Astrocyte (in vitro differentiated cells and primary cell): Measurements from ENCODE around the gene KCNQ1. TPM values are rescaled to one million over a fixed set of nuclear protein-coding genes. Genes with fewer than 3 reads are reported as not detected.

Experiments
- DNase-seq: peaks from one replicate; pipeline ENCODE4 v3.0.0-alpha.2; 2010; ENCODE audit warnings: low read depth
- FAIRE-seq: peaks from 2 replicates; lab custom pipeline; 2011; peaks lifted over from hg19 to GRCh38; lab: Jason Lieb, UNC
- H2AFZ ChIP-seq: 2 replicates; pipeline ENCODE4 v1.6.0; 2012; ENCODE audit warnings: low read depth, low read length, inconsistent platforms
- H3K27ac ChIP-seq: 2 replicates; pipeline ENCODE4 v1.5.1; 2011; ENCODE audit warnings: low read depth, low read length, inconsistent platforms
- H3K27me3 ChIP-seq: 2 replicates; pipeline ENCODE4 v1.6.0; 2011; ENCODE audit warnings: low read length, inconsistent platforms; ENCODE audit not compliant: insufficient read depth
- H3K36me3 ChIP-seq: 2 replicates; pipeline ENCODE4 v1.5.1; 2011; ENCODE audit warnings: low read length, inconsistent platforms; ENCODE audit not compliant: insufficient read depth
- H3K4me1 ChIP-seq: 2 replicates; pipeline ENCODE4 v1.5.1; 2011; ENCODE audit warnings: low read length, inconsistent platforms; ENCODE audit not compliant: insufficient read depth
- H3K4me2 ChIP-seq: 2 replicates; pipeline ENCODE4 v1.6.0; 2012; ENCODE audit warnings: low read length, inconsistent platforms
- H3K4me3 ChIP-seq: 2 replicates; pipeline ENCODE4 v1.5.1; 2011; ENCODE audit warnings: low read depth, mild to moderate bottlenecking, low read length, inconsistent platforms; ENCODE audit not compliant: insufficient read depth
- H3K79me2 ChIP-seq: 2 replicates; pipeline ENCODE4 v1.6.0; 2012; ENCODE audit warnings: mild to moderate bottlenecking, low read length, inconsistent platforms; ENCODE audit not compliant: insufficient read depth
- H3K9ac ChIP-seq: 2 replicates; pipeline ENCODE4 v1.6.0; 2012; ENCODE audit warnings: mild to moderate bottlenecking, low read length, inconsistent platforms
- H3K9me3 ChIP-seq: 2 replicates; pipeline ENCODE4 v1.5.1; 2012; ENCODE audit warnings: low read depth, mild to moderate bottlenecking, low read length, inconsistent platforms; ENCODE audit not compliant: insufficient read depth
- H4K20me1 ChIP-seq: 2 replicates; pipeline ENCODE4 v1.6.0; 2012; ENCODE audit warnings: low read length, inconsistent platforms; ENCODE audit not compliant: insufficient read depth
- H3K27ac Mint-ChIP-seq: one replicate; pipeline ENCODE4 v1.8.0; 2021; ENCODE audit warnings: mild to moderate bottlenecking, mixed read lengths; ENCODE audit not compliant: unreplicated experiment
- H3K27me3 Mint-ChIP-seq: one replicate; pipeline ENCODE4 v1.8.0; 2021; ENCODE audit warnings: low read depth, mixed read lengths; ENCODE audit not compliant: unreplicated experiment
- H3K36me3 Mint-ChIP-seq: one replicate; pipeline ENCODE4 v1.8.0; 2021; ENCODE audit warnings: low read depth, mixed read lengths; ENCODE audit not compliant: unreplicated experiment
- H3K4me1 Mint-ChIP-seq: one replicate; pipeline ENCODE4 v1.8.0; 2021; ENCODE audit warnings: low read depth, mixed read lengths; ENCODE audit not compliant: unreplicated experiment
- H3K4me3 Mint-ChIP-seq: one replicate; pipeline ENCODE4 v1.8.0; 2021; ENCODE audit warnings: mild to moderate bottlenecking, moderate library complexity, mixed read lengths; ENCODE audit not compliant: unreplicated experiment
- H3K9me3 Mint-ChIP-seq: one replicate; pipeline ENCODE4 v1.8.0; 2021; ENCODE audit warnings: mild to moderate bottlenecking, mixed read lengths; ENCODE audit not compliant: unreplicated experiment
- EZH2 ChIP-seq: IDR thresholded peaks from 2 replicates; pipeline ENCODE4 v1.6.1; 2012; ENCODE audit warnings: mild to moderate bottlenecking, low read length, inconsistent platforms; ENCODE audit not compliant: insufficient read depth
- total RNA-seq: library from RNA; stranded (reverse); gene quantifications from 2 replicates; pipeline ENCODE4 v1.2.1, GENCODE V29; 2021
- TF ChIP-seq, protein P1 (sequence below): IDR thresholded peaks from 2 replicates; pipeline ENCODE4 v1.5.1; 2011; ENCODE audit warnings: low read depth, mild to moderate bottlenecking, inconsistent platforms, low read length, moderate library complexity; ENCODE audit not compliant: insufficient read depth

KCNQ1 gene
- total RNA-seq, 1 donor from 2014 or later: not detected

DNA sequence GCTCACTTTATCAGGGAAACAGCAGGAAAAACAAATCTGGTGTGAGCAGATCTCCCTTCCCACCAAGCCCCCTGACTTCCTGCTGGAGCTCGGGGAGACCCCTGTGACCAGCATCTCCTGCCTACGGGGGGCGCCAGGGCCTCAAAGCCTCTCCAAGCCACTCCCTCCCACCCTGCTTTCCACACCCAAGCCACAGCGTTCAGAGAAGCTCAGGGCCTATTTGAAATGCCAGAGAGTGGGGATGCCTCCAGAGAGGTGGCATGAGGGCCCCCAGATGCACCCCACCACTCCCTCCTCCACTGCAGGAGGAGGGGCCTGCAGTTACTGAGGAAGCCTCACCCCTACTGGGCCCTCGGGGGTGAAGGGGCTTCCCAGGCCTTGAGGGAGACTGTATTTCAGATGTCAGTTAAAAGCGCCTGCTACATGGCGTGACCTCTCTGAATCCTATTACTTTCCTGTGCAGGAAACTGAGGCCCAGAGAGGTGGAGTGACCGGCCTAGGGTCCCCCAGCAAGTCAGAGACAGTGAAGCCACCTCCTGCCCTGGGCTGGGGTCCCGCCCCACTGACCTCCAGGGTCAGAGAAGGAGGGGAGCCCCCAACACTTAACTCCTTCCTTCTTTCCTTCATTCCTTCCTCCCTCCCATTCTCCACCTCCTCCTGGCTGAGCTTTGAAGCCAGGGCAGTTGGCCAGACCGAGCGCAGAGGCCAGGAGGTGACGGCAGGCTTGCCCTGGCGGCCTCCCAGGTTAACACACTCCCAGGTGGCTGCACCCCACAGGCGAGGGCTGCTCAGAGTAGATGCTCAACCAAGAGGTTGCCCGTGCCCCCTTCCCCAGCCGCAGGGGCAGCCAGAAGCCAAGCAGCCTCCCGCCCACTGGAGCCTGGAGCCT, 446.8 kb downstream of the KCNQ1 start:
- no peak for TF ChIP-seq EZH2
- TF ChIP-seq, protein P1, sequence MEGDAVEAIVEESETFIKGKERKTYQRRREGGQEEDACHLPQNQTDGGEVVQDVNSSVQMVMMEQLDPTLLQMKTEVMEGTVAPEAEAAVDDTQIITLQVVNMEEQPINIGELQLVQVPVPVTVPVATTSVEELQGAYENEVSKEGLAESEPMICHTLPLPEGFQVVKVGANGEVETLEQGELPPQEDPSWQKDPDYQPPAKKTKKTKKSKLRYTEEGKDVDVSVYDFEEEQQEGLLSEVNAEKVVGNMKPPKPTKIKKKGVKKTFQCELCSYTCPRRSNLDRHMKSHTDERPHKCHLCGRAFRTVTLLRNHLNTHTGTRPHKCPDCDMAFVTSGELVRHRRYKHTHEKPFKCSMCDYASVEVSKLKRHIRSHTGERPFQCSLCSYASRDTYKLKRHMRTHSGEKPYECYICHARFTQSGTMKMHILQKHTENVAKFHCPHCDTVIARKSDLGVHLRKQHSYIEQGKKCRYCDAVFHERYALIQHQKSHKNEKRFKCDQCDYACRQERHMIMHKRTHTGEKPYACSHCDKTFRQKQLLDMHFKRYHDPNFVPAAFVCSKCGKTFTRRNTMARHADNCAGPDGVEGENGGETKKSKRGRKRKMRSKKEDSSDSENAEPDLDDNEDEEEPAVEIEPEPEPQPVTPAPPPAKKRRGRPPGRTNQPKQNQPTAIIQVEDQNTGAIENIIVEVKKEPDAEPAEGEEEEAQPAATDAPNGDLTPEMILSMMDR: no peak
- H2AFZ ChIP-seq: peak overlapping the region; percentile 79
- Mint-ChIP-seq H3K4me1 (no peaks in the 10 kb centered on the region), H3K36me3 (peaks cover 2% of the 10 kb centered on the region), H3K9me3 (no peaks in the 10 kb centered on the region), H3K27ac (no peak overlapping the region), H3K4me3 (no peak overlapping the region), H3K27me3 (peaks cover 30% of the 10 kb centered on the region)
- DNase-seq (no peak), FAIRE-seq (no peak)
- no peaks in the 10 kb centered on the region for H3K9me3 ChIP-seq
- H3K4me3 ChIP-seq: no peak overlapping the region
- H3K4me2 ChIP-seq: peak overlapping the region; percentile 89
- peaks cover 7% of the 10 kb centered on the region for H3K4me1 ChIP-seq
- H3K36me3 ChIP-seq: no peaks in the 10 kb centered on the region
- H4K20me1 ChIP-seq: peaks cover 5% of the 10 kb centered on the region
- no peak overlapping the region for H3K27ac ChIP-seq
- no peaks in the 10 kb centered on the region for H3K79me2 ChIP-seq
- no peaks in the 10 kb centered on the region for H3K27me3 ChIP-seq
- peak overlapping the region; percentile 69 for H3K9ac ChIP-seq

DNA sequence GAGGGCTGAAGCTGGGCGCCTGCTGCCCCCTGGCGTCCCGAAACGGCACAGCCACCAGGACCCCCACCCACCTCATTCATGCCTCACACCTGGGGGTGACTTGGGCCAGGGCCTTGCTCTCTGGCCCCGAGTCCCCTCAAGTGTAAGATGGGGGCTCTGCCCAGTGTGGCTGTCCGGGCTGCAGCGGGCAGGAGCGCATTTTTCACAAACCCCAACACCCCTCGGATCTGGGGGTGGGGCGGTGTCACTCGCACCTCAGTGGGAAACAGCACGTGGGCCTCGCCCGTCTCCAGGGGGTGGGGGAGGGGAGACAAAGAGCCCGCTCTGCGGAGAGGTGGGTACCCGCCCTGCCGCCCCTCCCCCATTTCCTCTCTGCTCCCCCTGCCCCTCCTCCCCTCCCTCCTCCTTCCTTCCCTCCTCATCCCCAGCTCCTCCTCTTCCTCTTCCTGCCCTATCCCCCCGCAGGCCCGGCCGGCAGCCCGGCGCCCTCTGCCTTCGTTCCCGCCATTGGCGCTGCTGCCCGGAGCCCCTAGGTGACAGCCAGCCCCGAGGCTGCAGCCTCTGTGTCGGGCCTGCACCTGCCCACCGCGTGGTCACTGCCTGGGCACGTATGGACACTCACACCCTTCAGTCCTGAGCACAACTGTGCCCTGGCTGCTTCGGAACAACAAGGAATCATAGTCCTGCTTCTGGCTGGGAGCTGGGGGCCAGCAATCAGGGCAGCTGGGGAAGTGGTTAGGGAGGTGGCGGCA, 447.6 kb downstream of the KCNQ1 start:
- DNase-seq (peak; percentile 28), FAIRE-seq (no peak)
- Mint-ChIP-seq H3K9me3 (no peaks in the 10 kb centered on the region), H3K27ac (no peak overlapping the region), H3K36me3 (peaks cover 2% of the 10 kb centered on the region), H3K4me1 (no peaks in the 10 kb centered on the region), H3K27me3 (peaks cover 24% of the 10 kb centered on the region), H3K4me3 (peak overlapping the region; percentile 50)
- Histone ChIP-seq H3K36me3 (no peaks in the 10 kb centered on the region), H3K9me3 (no peaks in the 10 kb centered on the region), H3K79me2 (no peaks in the 10 kb centered on the region), H4K20me1 (peaks cover under 1% of the 10 kb centered on the region), H3K4me2 (peak overlapping the region; percentile 89), H3K4me3 (peak overlapping the region; percentile 58), H3K9ac (peak overlapping the region; percentile 69), H3K4me1 (peaks cover 6% of the 10 kb centered on the region), H2AFZ (peak overlapping the region; percentile 96), H3K27ac (no peak overlapping the region), H3K27me3 (no peaks in the 10 kb centered on the region)
- no peak for TF ChIP-seq EZH2
- TF ChIP-seq, protein P1: peak; percentile 57
